ENCODE measurements around the gene YIPF1. TPM values are rescaled to one million over a fixed set of nuclear protein-coding genes. Genes with fewer than 3 reads are reported as not detected.

Gene YIPF1
- total RNA-seq, 2 donors from 2014 or later, result 13.8 to 15.1 TPM

DNA sequence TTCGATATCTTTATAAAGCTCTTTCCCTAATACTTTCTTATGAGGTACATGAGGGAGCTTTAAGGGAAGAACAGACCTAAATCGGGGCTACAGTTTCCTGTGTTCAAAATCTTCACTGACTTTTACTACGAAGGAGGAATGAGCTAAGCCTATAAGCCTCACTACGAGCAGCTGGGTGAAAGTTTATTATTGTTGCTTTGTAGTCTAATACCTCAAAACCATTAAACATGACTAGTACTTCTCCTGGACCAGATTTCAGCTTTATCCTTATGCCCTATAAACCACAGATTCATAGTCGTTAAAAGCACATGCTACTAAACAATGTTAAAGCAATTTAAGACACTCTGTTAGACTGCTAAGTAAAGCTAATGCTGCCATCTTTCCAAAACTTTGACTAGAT is 81.7 kb downstream of the YIPF1 start:
- intact Hi-C loops (cut with DNase I), result no loop called here
- DNase-seq (ENCODE audit: low spot score), result no peak

GRCh38 chr1:53804791-53805505 is 84.6 kb downstream of the YIPF1 start:
- no peak for DNase-seq (ENCODE audit: low spot score)
- intact Hi-C loops (cut with DNase I), result no loop called here

DNA sequence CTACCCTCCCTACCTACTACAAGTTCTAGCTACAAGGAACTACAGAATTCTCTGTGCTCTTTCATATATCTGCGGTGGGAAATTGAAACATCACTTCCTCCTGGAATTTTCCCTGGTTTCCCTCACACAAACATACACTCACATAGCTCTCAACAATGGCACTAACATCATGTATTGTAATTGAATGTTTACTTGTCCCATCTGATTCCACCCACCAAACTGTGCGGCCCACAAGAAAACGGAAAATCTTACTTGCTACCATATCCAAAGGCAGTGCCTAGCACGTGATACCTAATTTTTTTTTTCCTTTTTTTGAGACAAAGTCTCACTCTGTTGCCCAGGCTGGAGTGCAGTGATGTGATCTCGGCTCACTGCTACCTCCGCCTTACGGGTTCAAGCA is 85.4 kb downstream of the YIPF1 start:
- DNase-seq (ENCODE audit: low spot score), result no peak
- intact Hi-C loops (cut with DNase I), result no loop called here

Other genes with a start within 250 kb of the YIPF1 start
- 1 to 10 TPM in 1 of 2 donors, under 1 TPM in 1; 0.74 to 1.7 TPM for gene GLIS1, start 150.6 kb downstream of the YIPF1 start, total RNA-seq
- gene NDC1, start 51.5 kb downstream of the YIPF1 start, total RNA-seq, result 1 to 10 TPM; 6.0 to 6.9 TPM
- gene DIO1, start 4.4 kb upstream of the YIPF1 start, total RNA-seq, result not detected
- gene IFT25, start 55.9 kb upstream of the YIPF1 start, total RNA-seq, result 10 to 100 TPM; 22.5 to 23.7 TPM
- 10 to 100 TPM; 14.2 to 17.9 TPM for gene LRRC42, start 56.6 kb upstream of the YIPF1 start, total RNA-seq
- gene LDLRAD1, start 128.4 kb upstream of the YIPF1 start, total RNA-seq, result not detected
- gene TMEM59, start 163.4 kb upstream of the YIPF1 start, total RNA-seq, result 100 to 1,000 TPM; 248 to 383 TPM
- 1 to 10 TPM; 4.4 to 5.7 TPM for gene TCEANC2, start 163.8 kb upstream of the YIPF1 start, total RNA-seq

Data from posterior vena cava (tissue), 2 donors.